D721Med (cell line): ENCODE data around the gene ASIP.
"Not testable (repeated sequence)": the region's sequence is repeated elsewhere in the genome, so short reads cannot be mapped to it uniquely, and the experiment has no call there.

Experiments used
- DNase-seq: peaks from one replicate; pipeline ENCODE4 v3.0.0; 2011; ENCODE audit warnings: low spot score; ENCODE audit not compliant: insufficient read length
- FAIRE-seq: peaks from 2 replicates; lab custom pipeline; 2011; peaks lifted over from hg19 to GRCh38; lab: Jason Lieb, UNC
- CTCF ChIP-seq: IDR thresholded peaks from 2 replicates; pipeline ENCODE4 v1.5.1; 2012; ENCODE audit warnings: mild to moderate bottlenecking, control low read depth; ENCODE audit not compliant: insufficient read depth; ENCODE audit errors: missing control alignments

The ASIP gene

GRCh38 chr20:34231634-34232033 is 9.6 kb upstream of the ASIP start:
- no peak for FAIRE-seq
- no peak for DNase-seq
- TF ChIP-seq CTCF = no peak

GRCh38 chr20:34232494-34233087 is 8.6 kb upstream of the ASIP start:
- DNase-seq = no peak
- FAIRE-seq = no peak

GRCh38 chr20:34233687-34234086 is 7.5 kb upstream of the ASIP start:
- no peak for DNase-seq
- no peak for TF ChIP-seq CTCF
- no peak for FAIRE-seq

More at GRCh38 chr20:34232494-34233087, 8.6 kb upstream of the ASIP start:
- TF ChIP-seq CTCF = no peak

GRCh38 chr20:34235875-34236274 is 5.3 kb upstream of the ASIP start:
- FAIRE-seq = no peak
- no peak for DNase-seq
- no peak for TF ChIP-seq CTCF

- DNase-seq = no peak
- FAIRE-seq = no peak
- no peak for TF ChIP-seq CTCF
Observed at GRCh38 chr20:34237942-34238341, 3.3 kb upstream of the ASIP start.

GRCh38 chr20:34240121-34240520 is 1.1 kb upstream of the ASIP start:
- no peak for TF ChIP-seq CTCF
- FAIRE-seq = no peak
- no peak for DNase-seq

DNA sequence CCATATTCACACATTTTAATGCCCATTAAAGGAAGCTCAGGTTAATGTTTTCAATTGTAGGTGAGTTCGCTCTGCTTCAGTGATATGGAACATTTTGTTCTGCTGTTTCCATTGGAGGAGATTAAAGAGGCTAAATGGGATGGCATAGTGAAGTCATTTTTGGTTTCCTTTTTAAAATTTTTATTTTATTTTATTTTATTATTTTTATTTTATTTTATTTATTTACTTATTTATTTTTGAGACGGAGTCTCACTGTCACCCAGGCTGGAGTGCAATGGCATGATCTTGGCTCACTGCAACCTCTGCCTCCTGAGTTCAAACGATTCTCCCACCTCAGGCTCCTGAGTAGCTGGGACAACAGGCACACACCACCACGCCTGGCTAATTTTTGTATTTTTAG is 792 bp downstream of the ASIP start:
- FAIRE-seq, DNase-seq: not testable (repeated sequence)

GRCh38 chr20:34242879-34243278 is 1.7 kb downstream of the ASIP start:
- TF ChIP-seq CTCF = no peak
- no peak for DNase-seq
- no peak for FAIRE-seq
